GM10266 (cell line): ENCODE measurements around the gene PKIB.

Source experiments
- DNase-seq: peaks from one replicate; pipeline ENCODE4 v3.0.0; 2012; ENCODE audit errors: extremely low spot score
- TF ChIP-seq, protein P1 (sequence below): IDR thresholded peaks from 2 replicates; pipeline ENCODE4 v1.5.1; 2012; ENCODE audit warnings: mild to moderate bottlenecking, low read depth; ENCODE audit not compliant: control insufficient read depth, insufficient read depth; ENCODE audit errors: missing control alignments

Gene PKIB

GRCh38 chr6:122758927-122759334 is 148.7 kb downstream of the PKIB start:
- TF ChIP-seq, protein P1, sequence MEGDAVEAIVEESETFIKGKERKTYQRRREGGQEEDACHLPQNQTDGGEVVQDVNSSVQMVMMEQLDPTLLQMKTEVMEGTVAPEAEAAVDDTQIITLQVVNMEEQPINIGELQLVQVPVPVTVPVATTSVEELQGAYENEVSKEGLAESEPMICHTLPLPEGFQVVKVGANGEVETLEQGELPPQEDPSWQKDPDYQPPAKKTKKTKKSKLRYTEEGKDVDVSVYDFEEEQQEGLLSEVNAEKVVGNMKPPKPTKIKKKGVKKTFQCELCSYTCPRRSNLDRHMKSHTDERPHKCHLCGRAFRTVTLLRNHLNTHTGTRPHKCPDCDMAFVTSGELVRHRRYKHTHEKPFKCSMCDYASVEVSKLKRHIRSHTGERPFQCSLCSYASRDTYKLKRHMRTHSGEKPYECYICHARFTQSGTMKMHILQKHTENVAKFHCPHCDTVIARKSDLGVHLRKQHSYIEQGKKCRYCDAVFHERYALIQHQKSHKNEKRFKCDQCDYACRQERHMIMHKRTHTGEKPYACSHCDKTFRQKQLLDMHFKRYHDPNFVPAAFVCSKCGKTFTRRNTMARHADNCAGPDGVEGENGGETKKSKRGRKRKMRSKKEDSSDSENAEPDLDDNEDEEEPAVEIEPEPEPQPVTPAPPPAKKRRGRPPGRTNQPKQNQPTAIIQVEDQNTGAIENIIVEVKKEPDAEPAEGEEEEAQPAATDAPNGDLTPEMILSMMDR, result no peak
- no peak for DNase-seq

- TF ChIP-seq, protein P1, result no peak
- no peak for DNase-seq
These were observed 150.1 kb downstream of the PKIB start for GRCh38 chr6:122760330-122760729.

GRCh38 chr6:122766256-122766655 is 156.1 kb downstream of the PKIB start:
- no peak for DNase-seq
- TF ChIP-seq, protein P1, result no peak

DNA sequence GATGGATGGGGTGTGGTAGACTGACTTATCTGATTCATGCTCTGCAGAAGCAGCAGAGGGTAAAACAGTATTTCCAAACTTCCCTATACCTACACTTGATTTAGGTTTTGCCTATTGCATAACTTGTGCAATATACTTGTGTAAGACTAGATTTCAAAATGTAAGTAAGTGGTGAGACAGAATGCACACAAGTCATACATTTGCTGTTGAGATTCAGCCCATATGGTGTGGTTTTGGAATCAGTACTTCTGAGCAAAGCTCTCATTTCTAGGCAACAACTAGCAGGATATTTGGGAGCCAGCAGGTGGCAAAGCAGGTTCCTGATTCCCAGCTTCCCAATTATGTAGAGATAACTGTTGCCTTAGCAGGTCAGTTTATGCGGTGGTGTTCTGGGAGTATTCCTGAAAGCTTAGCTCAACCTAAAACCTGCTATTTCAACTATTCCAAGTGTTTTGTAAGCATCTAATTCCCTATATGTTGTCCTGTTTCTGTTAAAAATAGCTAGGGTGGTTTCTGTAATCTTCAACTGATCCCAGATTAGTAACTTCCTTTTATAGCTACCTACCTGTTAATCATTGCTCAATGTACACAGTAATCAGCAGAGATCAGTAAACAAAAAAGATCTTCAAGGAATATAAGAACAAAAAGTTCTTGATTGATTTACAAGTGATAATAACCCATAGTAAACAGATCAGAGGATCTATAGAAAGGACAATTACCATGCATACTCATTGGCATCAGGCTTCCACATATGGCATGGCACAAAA is 160.8 kb downstream of the PKIB start:
- DNase-seq, result no peak
- TF ChIP-seq, protein P1, result no peak

GRCh38 chr6:122772724-122773415 is 162.7 kb downstream of the PKIB start:
- DNase-seq, result no peak

More at GRCh38 chr6:122772724-122773415, 162.7 kb downstream of the PKIB start:
- TF ChIP-seq, protein P1, result no peak
